Upper lobe of right lung (tissue), 1 donor: ENCODE results near the gene CCNY. TPM values are rescaled to one million over a fixed set of nuclear protein-coding genes. Genes with fewer than 3 reads are reported as not detected.
"Not testable (repeated sequence)": the region's sequence is repeated elsewhere in the genome, so short reads cannot be mapped to it uniquely, and the experiment has no call there.

Experiments
- ATAC-seq: fragments of 200-7000 bp; cut with Tn5 transposase; one replicate; pipeline ENCODE4 v1.9.1; 2020; ENCODE audit warnings: mild to moderate bottlenecking, moderate library complexity
- DNase-seq: peaks from one replicate; pipeline ENCODE4 v3.0.0-alpha.2; 2020
- H3K27ac ChIP-seq: fragments of 200-600 bp; one replicate; pipeline ENCODE4 v1.8.0; 2022
- H3K27me3 ChIP-seq: fragments of 200-600 bp; one replicate; pipeline ENCODE4 v1.8.0; 2022; ENCODE audit warnings: mild to moderate bottlenecking
- H3K36me3 ChIP-seq: fragments of 200-600 bp; one replicate; pipeline ENCODE4 v1.8.0; 2022
- H3K4me1 ChIP-seq: fragments of 200-600 bp; one replicate; pipeline ENCODE4 v1.8.0; 2022
- H3K4me3 ChIP-seq: fragments of 200-600 bp; one replicate; pipeline ENCODE4 v1.8.0; 2022; ENCODE audit warnings: mild to moderate bottlenecking
- H3K9me3 ChIP-seq: fragments of 200-600 bp; one replicate; pipeline ENCODE4 v1.8.0; 2022
- intact Hi-C: fragments of 100-400 bp; cut with DNase I; formaldehyde crosslinking; loops from one replicate; pipeline ENCODE4 v1.11.0; 2022
- total RNA-seq: library from RNA; stranded (reverse); fragmentation: NEBNext Ultra II Directional; extraction: Animal tissue kit (Norgen Biotek cat#: 25700); gene quantifications from one replicate; pipeline ENCODE4 v1.2.1, GENCODE V29; 2021
- TF ChIP-seq, protein P1 (sequence below): fragments of 200-600 bp; IDR thresholded peaks from one replicate; pipeline ENCODE4 v1.8.0; 2022; ENCODE audit warnings: antibody characterized with exemption
- donor health status: DM: no; HTN: yes; CAD: no; lungs with severe emphysema.

CCNY gene
- total RNA-seq, 1 donor from 2014 or later: 85.4 TPM

DNA sequence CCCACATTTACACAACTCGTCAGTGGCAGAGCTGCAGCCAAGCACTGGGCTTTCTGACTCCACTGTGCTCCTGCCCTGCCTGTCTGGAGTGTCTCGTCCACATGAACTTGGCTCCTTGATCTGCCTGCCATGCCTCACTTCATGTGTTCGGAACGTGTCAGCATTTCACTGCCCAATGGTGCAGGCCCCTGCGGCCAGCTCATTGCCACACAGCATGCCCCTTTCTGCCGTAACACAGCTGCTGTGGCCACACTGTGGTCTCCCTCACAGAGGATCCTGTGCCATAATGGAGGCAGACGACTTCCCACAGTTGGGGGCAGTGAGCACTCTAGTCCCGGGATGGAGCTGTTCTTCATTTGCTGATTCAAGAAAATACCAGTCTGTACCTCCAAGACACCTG is 174.6 kb downstream of the CCNY start:
- DNase-seq (no peak), ATAC-seq (no peak)
- Histone ChIP-seq H3K4me1 (no peaks in the 10 kb centered on the region), H3K9me3 (no peaks in the 10 kb centered on the region), H3K27ac (no peak overlapping the region), H3K27me3 (no peaks in the 10 kb centered on the region), H3K4me3 (no peak overlapping the region), H3K36me3 (no peaks in the 10 kb centered on the region)
- intact Hi-C loops: no loop called here
- TF ChIP-seq, protein P1, sequence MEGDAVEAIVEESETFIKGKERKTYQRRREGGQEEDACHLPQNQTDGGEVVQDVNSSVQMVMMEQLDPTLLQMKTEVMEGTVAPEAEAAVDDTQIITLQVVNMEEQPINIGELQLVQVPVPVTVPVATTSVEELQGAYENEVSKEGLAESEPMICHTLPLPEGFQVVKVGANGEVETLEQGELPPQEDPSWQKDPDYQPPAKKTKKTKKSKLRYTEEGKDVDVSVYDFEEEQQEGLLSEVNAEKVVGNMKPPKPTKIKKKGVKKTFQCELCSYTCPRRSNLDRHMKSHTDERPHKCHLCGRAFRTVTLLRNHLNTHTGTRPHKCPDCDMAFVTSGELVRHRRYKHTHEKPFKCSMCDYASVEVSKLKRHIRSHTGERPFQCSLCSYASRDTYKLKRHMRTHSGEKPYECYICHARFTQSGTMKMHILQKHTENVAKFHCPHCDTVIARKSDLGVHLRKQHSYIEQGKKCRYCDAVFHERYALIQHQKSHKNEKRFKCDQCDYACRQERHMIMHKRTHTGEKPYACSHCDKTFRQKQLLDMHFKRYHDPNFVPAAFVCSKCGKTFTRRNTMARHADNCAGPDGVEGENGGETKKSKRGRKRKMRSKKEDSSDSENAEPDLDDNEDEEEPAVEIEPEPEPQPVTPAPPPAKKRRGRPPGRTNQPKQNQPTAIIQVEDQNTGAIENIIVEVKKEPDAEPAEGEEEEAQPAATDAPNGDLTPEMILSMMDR: no peak

DNA sequence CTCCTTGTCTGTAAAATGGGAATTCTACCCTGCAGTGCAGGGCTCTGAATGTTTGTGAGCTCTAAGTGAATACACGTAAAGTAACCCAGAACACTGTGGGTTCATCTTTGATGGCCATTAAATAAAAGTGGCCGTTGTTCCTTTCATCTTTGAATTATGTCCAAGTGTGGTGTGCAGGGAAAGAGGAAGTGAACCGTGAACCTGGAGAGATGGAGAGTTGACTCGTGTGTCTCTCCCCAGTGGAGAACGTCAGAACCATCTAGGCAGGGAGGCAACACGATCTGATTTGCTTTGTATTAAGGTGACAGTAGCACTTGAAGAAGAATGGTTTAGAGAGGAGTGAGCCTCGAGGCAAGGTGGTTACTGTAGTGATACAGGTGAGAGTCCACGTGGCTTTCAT is 175.3 kb downstream of the CCNY start:
- Histone ChIP-seq H3K27ac (no peak overlapping the region), H3K4me3 (no peak overlapping the region), H3K36me3 (no peaks in the 10 kb centered on the region), H3K4me1 (no peaks in the 10 kb centered on the region), H3K27me3 (no peaks in the 10 kb centered on the region), H3K9me3 (no peaks in the 10 kb centered on the region)
- no peak for ATAC-seq
- TF ChIP-seq, protein P1: no peak
- no peak for DNase-seq
- intact Hi-C loops: no loop called here

DNA sequence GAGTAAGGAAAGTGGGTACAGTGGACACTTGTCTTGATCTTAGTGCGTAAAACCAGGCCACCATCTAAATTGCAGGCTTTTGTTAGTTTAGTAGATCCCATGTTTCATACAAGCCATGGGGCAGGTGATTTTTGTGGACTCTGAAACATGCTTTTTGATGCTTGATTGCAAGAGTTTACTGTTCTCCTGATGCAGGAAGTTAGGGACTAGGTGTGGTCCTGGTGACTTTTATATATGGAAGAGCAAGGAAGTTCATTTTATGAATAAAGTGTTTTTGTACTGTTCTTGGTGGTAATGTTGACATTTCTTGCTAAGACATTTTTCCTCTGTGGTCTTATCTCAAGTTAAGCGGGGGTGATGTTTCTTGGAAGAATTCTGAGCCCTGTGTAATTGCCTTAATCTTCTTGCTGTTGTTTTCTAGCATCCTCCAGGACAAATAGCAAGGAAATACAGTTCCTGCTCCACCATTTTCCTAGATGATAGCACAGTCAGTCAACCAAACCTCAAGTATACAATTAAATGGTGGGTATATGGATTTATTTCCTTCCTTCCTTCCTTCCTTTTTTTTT is 179.9 kb downstream of the CCNY start:
- Histone ChIP-seq H3K4me1 (peaks cover 3% of the 10 kb centered on the region), H3K27ac (no peak overlapping the region), H3K4me3 (no peak overlapping the region), H3K36me3 (no peaks in the 10 kb centered on the region), H3K9me3 (no peaks in the 10 kb centered on the region), H3K27me3 (no peaks in the 10 kb centered on the region)
- TF ChIP-seq, protein P1: no peak
- no peak for DNase-seq
- intact Hi-C loops: no loop called here
- no peak for ATAC-seq

DNA sequence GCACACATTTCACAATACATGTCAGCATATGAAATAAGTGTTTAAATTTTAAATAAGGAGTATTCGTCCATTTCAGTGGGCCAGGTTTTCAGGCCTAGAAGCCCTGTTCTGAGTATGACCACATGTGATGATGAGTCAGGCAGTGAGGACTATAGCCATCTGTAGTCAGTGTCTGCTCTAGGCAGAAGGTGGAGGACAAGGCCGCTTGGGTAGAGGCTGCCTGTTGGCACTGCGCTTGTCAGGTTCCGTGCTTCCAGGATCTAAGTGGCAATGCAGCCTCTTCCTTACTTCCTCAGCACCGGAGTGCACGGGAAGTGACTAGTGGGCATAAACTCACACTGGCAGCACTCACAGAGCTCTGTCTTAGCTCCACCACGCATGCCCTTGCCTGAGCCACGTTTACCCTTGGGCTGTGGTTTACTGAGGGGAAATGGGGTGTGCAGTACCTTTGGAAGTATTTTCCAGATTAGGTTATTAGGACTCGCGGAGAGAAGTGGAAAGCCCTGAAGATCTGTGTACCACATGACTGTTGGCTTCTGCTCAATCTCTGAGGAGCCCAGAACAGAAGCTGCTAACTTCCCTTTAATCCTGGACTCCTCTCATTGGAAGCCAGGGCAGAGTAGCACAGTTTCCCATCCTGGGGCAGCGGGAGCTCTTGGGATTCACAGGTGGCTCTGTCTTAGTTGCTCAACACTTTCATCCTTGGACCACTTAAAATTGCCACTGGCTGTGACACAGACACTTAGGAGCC is 181.3 kb downstream of the CCNY start:
- Histone ChIP-seq H3K4me3 (no peak overlapping the region), H3K9me3 (no peaks in the 10 kb centered on the region), H3K27ac (no peak overlapping the region), H3K36me3 (no peaks in the 10 kb centered on the region), H3K27me3 (no peaks in the 10 kb centered on the region), H3K4me1 (peaks cover 3% of the 10 kb centered on the region)
- TF ChIP-seq, protein P1: no peak
- DNase-seq (no peak), ATAC-seq (peak; percentile 57)
- intact Hi-C loops: no loop called here

DNA sequence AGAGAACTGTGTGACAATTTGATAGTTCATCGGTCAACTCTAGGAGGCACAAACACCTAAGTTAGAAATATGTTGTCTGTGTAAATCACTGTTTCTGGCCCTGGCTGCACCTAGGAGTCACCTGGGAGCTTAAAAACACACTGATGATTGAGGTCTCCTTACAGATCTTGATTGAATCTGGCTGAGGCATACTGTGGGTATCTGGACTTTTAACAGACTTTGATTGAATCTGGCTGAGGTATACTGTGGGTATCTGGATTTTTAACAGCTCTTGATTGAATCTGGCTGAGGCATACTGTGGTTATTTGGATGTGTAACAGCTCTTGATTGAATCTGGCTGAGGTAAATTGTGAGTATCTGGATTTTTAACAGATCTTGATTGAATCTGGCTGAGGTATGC is 181.9 kb downstream of the CCNY start:
- H3K36me3 ChIP-seq, H3K27ac ChIP-seq, H3K9me3 ChIP-seq, H3K27me3 ChIP-seq, H3K4me3 ChIP-seq, intact Hi-C loops, H3K4me1 ChIP-seq, ATAC-seq, DNase-seq: not testable (repeated sequence)

DNA sequence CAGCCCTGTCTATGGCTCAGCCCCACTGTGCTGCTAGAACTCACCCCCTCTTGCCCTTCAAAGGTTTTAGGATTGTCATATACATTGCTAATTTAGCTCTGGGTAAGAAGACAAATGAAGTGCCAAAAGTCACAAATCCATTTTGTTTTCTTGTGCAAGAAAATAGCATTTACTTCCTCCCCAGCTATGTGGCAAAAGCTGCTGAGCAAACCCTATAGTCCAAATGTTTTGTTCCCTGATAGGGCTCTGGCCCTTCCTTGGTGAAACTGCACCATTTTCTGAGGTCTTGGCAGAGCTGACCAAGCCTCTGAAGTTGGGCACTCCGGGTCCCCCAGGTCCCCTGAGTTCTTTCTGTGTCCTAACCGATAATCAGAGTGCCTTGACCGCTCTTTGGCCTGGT is 184.7 kb downstream of the CCNY start:
- intact Hi-C loops: no loop called here
- Histone ChIP-seq H3K9me3 (no peaks in the 10 kb centered on the region), H3K27me3 (no peaks in the 10 kb centered on the region), H3K36me3 (no peaks in the 10 kb centered on the region), H3K27ac (no peak overlapping the region), H3K4me1 (peaks cover 3% of the 10 kb centered on the region), H3K4me3 (no peak overlapping the region)
- no peak for DNase-seq
- TF ChIP-seq, protein P1: no peak
- ATAC-seq: no peak
